HL-60 (cell line): Measurements from ENCODE around the gene AAK1.

Source experiments
- GABPA ChIP-seq: IDR thresholded peaks from 2 replicates; pipeline ENCODE4 v1.6.1; 2012; ENCODE audit warnings: low read depth
- POLR2AphosphoS5 ChIP-seq: IDR thresholded peaks from 2 replicates; pipeline ENCODE4 v1.6.1; 2012; ENCODE audit warnings: low read depth

DNA sequence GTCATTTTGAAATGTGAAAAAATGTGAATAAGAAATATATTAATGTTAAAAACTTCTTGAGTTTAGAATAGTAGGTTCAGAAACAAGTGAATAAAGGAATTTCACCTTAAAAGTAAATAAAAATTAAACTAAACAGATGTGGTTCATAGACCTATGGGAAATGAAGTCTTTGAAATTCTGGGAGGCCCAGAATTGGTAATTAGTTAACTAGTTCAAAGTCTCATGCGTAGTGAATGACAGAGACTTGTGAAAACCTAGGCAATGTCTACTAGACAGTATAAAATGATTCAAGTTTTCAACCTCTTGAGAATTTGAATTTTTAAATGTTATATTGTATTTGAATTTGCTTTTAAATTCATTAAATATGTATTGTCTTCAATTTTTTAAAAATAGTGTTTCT lies 32.6 kb upstream of the AAK1 start:
- no peak for TF ChIP-seq POLR2AphosphoS5
- no peak for TF ChIP-seq GABPA
